Loucy (cell line): ENCODE measurements around the gene TMEM273.

ENCODE experiments used
- EZH2phosphoT487 ChIP-seq: fragments of 200-600 bp; IDR thresholded peaks from 2 replicates; pipeline ENCODE4 v1.6.1; 2018; ENCODE audit warnings: antibody characterized with exemption, mild to moderate bottlenecking, moderate library complexity, borderline replicate concordance
- TF ChIP-seq, protein P1 (sequence below): fragments of 200-600 bp; sonication (generic); conservative IDR thresholded peaks from 2 replicates; pipeline ENCODE4 v1.5.1; 2014; ENCODE audit warnings: mild to moderate bottlenecking, antibody characterized with exemption, low read length

DNA sequence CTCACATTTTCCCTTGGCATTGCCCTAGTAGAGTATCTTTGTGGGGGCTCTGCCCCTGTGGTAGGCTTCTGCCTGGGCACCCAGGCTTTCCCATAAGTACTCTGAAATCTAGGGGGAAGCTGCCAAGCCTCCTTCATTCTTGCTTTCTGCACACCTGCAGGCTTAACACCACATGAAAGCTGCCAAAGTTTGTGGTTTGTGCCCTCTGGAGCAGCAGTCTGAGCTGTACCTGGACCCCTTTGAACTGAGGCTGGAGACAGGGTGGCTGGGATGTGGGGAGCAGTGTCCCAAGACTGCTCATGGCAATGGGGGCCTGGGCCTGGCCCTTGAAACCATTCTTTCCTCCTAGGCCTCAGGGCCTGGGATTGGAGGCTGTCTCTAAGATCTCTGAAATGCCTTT is 35.0 kb upstream of the TMEM273 start:
- TF ChIP-seq, protein P1, sequence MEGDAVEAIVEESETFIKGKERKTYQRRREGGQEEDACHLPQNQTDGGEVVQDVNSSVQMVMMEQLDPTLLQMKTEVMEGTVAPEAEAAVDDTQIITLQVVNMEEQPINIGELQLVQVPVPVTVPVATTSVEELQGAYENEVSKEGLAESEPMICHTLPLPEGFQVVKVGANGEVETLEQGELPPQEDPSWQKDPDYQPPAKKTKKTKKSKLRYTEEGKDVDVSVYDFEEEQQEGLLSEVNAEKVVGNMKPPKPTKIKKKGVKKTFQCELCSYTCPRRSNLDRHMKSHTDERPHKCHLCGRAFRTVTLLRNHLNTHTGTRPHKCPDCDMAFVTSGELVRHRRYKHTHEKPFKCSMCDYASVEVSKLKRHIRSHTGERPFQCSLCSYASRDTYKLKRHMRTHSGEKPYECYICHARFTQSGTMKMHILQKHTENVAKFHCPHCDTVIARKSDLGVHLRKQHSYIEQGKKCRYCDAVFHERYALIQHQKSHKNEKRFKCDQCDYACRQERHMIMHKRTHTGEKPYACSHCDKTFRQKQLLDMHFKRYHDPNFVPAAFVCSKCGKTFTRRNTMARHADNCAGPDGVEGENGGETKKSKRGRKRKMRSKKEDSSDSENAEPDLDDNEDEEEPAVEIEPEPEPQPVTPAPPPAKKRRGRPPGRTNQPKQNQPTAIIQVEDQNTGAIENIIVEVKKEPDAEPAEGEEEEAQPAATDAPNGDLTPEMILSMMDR: no peak
- TF ChIP-seq EZH2phosphoT487: no peak
